Right lobe of liver (tissue), 6 donors: ENCODE measurements around the gene WDR62. TPM values are rescaled to one million over a fixed set of nuclear protein-coding genes. Genes with fewer than 3 reads are reported as not detected.

Experiments used
- ATAC-seq, 4 donors: fragments of 200-7000 bp; cut with Tn5 transposase; one replicate each; pipeline ENCODE4 v1.9.1; 2020; ENCODE audit warnings: mild to moderate bottlenecking in 4 of 4, moderate library complexity in 4 of 4
- DNase-seq, 3 donors: peaks; one replicate each; pipeline ENCODE4 v3.0.0-alpha.2; 2020
- H3K27ac ChIP-seq, 3 donors: fragments of 200-600 bp; one replicate each; pipeline ENCODE4 v1.8.0; 2022
- H3K27me3 ChIP-seq, 2 donors: fragments of 200-600 bp; one replicate each; pipeline ENCODE4 v1.8.0; 2022
- H3K36me3 ChIP-seq, 4 donors: fragments of 200-600 bp; sonication (generic) in 1 of 4; one replicate each; pipeline versions ENCODE4 v1.5.1 to v1.8.0; 2017 to 2022; ENCODE audit warnings: control low read depth in 1 of 4
- H3K4me1 ChIP-seq, 4 donors: fragments of 200-600 bp; sonication (generic) in 1 of 4; one replicate each; pipeline versions ENCODE4 v1.5.1 to v1.8.0; 2017 to 2022; ENCODE audit warnings: control low read depth in 1 of 4
- H3K4me3 ChIP-seq, 3 donors: fragments of 200-600 bp; one replicate each; pipeline ENCODE4 v1.8.0; 2022
- H3K9me3 ChIP-seq, 4 donors: fragments of 200-600 bp; sonication (generic) in 1 of 4; one replicate each; pipeline versions ENCODE4 v1.5.1 to v1.8.0; 2017 to 2022; ENCODE audit warnings: control low read depth in 1 of 4
- POLR2A ChIP-seq: fragments of 450-650 bp; IDR thresholded peaks from one replicate; pipeline ENCODE4 v1.6.1; 2017; ENCODE audit warnings: antibody characterized with exemption, mild to moderate bottlenecking
- WGBS: methylation state at CpG from one replicate; pipeline ENCODE4 v1.1.6; 2018; ENCODE audit warnings: low coverage, low lambda C conversion rate; ENCODE audit not compliant: insufficient coverage; ENCODE audit errors: missing lambda C conversion rate; 5-methylcytosine and 5-hydroxymethylcytosine counted together
- intact Hi-C, 2 donors: fragments of 100-400 bp; cut with DNase I; formaldehyde crosslinking; loops; one replicate each; pipeline versions ENCODE4 v1.11.2 to v1.14.1; 2022
- total RNA-seq, 6 experiments: library from RNA; depleted of rRNA in 2 of 6; stranded (reverse); fragments of >200 nt in 2 of 6; fragmentation: NEBNext Ultra II Directional in 3 of 6; extraction: Animal tissue kit (Norgen Biotek cat#: 25700) in 3 of 6; gene quantifications; one replicate each; pipeline versions ENCODE4 v1.1.0 to v1.2.4, GENCODE V29; 2016 to 2023
- TF ChIP-seq, protein P1 (sequence below), 4 donors: fragments of 200-600 bp in 3 of 4; fragments of 450-650 bp in 1 of 4; IDR thresholded peaks; one replicate each; pipeline versions ENCODE4 v1.5.1 to v1.8.0; 2016 to 2022; ENCODE audit warnings: antibody characterized with exemption in 4 of 4, mild to moderate bottlenecking in 2 of 4
- donor health status: DM: no; HTN: yes; CAD: no.
- donor health status: DM: no; HTN: no; CAD: no.
- donor health status: DM: no; HTN: no; CAD: no.
- donor health status: DM: no; HTN: yes; CAD: no.
- donor health status: DM: no; HTN: yes; CAD: no.

The WDR62 gene
- total RNA-seq, 6 experiments from 2014 or later, result 0.20 to 1.6 (median 0.58) TPM

DNA sequence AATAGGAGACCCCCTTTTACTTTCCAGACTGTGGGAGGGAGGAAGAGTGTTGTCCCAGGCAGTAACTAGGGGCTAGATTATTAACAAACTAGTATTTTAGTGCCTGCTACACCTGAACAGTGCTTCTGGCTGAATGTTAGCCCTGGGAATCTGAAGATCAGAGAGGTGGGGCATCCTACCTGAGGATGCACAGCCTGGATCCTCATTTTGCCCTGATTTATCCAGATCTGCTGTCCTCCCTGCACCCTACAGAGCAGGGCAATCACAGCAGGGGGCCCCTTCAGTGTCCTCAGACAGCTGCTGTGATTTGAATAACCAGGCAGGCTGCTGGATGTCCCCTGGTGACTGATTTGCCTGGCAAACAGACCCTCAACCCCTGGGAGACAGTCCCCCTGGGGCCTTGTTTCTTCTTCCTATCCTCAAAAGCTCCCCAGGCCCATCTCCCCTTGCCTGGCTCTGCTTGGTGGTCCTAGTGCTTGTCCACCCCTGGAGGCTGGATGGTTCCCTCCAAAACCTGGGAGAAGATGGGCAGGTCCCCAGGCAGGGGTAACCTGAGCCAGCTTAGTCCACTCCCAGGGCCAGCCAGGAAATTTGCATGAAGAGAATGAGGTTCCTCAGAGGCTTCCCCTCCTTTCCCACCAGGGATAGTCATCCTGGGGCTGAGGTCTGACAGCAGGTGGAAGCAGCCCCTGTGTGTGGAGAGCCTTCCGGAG, 55.9 kb downstream of the WDR62 start, which contains the start of gene OVOL3:
Gene OVOL3, plus strand, starts transcription at position 657 of the 713 bp plus-strand sequence. CDS start 60 bp downstream, outside the sequence.
- H3K36me3 ChIP-seq, result peaks cover 0 to 8% (median 0%) of the 10 kb centered on the region in 4 donors
- ATAC-seq, result no peak
- intact Hi-C loops, result loop anchor here in 1 of 2 donors (10.0 kb wide), 1 partner anchor 46 kb away; no protein-coding TSS in a partner anchor

DNA sequence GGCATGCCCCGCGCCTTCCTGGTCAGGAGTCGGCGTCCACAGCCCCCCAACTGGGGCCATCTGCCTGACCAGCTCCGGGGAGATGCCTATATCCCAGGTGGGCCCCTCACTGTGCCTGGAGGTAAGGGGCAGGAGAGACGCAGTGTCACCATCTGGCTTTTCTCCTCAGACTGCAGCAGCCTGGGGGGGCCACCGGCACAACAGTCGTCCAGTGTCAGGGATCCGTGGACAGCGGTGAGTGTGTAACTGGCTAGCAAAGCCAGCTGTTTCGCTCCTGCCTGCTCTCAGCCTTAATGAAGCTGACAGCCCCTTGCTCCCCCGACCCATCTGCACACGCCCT, 56.5 kb downstream of the WDR62 start:
- no peak overlapping the region for H3K4me3 ChIP-seq
- H3K27me3 ChIP-seq, result no peaks in the 10 kb centered on the region
- ATAC-seq, result no peak
- intact Hi-C loops, result loop anchor here in 1 of 2 donors (10.0 kb wide), 1 partner anchor 46 kb away; no protein-coding TSS in a partner anchor
- TF ChIP-seq, protein P1, sequence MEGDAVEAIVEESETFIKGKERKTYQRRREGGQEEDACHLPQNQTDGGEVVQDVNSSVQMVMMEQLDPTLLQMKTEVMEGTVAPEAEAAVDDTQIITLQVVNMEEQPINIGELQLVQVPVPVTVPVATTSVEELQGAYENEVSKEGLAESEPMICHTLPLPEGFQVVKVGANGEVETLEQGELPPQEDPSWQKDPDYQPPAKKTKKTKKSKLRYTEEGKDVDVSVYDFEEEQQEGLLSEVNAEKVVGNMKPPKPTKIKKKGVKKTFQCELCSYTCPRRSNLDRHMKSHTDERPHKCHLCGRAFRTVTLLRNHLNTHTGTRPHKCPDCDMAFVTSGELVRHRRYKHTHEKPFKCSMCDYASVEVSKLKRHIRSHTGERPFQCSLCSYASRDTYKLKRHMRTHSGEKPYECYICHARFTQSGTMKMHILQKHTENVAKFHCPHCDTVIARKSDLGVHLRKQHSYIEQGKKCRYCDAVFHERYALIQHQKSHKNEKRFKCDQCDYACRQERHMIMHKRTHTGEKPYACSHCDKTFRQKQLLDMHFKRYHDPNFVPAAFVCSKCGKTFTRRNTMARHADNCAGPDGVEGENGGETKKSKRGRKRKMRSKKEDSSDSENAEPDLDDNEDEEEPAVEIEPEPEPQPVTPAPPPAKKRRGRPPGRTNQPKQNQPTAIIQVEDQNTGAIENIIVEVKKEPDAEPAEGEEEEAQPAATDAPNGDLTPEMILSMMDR (IDR thresholded peaks at IDR 0.05), result no peak
- no peak for TF ChIP-seq POLR2A
- peaks cover 0 to 8% (median 0%) of the 10 kb centered on the region in 4 donors for H3K36me3 ChIP-seq
- peaks cover 0 to 9% (median 3%) of the 10 kb centered on the region in 4 donors for H3K4me1 ChIP-seq
- no CpG with 5 or more reads among the region's 13 CpGs for WGBS
- DNase-seq, result no peak
- H3K9me3 ChIP-seq, result no peaks in the 10 kb centered on the region
- H3K27ac ChIP-seq, result no peak overlapping the region

More for the DNA sequence above, 55.9 kb downstream of the WDR62 start, which contains the start of gene OVOL3:
- Histone ChIP-seq H3K4me1 (peaks cover 0 to 9% (median 3%) of the 10 kb centered on the region in 4 donors), H3K4me3 (no peak within 1 kb of the TSS), H3K27me3 (no peaks in the 10 kb centered on the region), H3K9me3 (no peaks in the 10 kb centered on the region), H3K27ac (no peak within 1 kb of the TSS)
- DNase-seq, result no peak
- WGBS, result no CpG with 5 or more reads among the region's 1 CpG
- TF ChIP-seq, protein P1 (IDR thresholded peaks at IDR 0.05), result no peak
- no peak for TF ChIP-seq POLR2A

- peaks cover 0 to 8% (median 0%) of the 10 kb centered on the region in 4 donors for H3K36me3 ChIP-seq
- no peak for DNase-seq
- no peak overlapping the region for H3K27ac ChIP-seq
- no peaks in the 10 kb centered on the region for H3K27me3 ChIP-seq
- H3K4me1 ChIP-seq, result peaks cover 0 to 12% (median 3%) of the 10 kb centered on the region in 4 donors
- intact Hi-C loops, result loop anchor here in 1 of 2 donors (10.0 kb wide), 1 partner anchor 48 kb away; no protein-coding TSS in a partner anchor
- H3K9me3 ChIP-seq, result no peaks in the 10 kb centered on the region
- ATAC-seq, result no peak
- 98% methylated on average over 6 of the region's 10 CpGs for WGBS
- no peak for TF ChIP-seq POLR2A
- TF ChIP-seq, protein P1 (IDR thresholded peaks at IDR 0.05), result no peak
- H3K4me3 ChIP-seq, result no peak overlapping the region
Measured at GRCh38 chr19:36112678-36113077, 58.0 kb downstream of the WDR62 start.

GRCh38 chr19:36113425-36113824, 58.7 kb downstream of the WDR62 start:
- H3K9me3 ChIP-seq, result no peaks in the 10 kb centered on the region
- peaks cover 0 to 12% (median 3%) of the 10 kb centered on the region in 4 donors for H3K4me1 ChIP-seq
- ATAC-seq (no peak), DNase-seq (no peak)
- peak overlapping the region in 1 of 3 donors; percentile 84 for H3K4me3 ChIP-seq
- H3K36me3 ChIP-seq, result peaks cover 0 to 8% (median 0%) of the 10 kb centered on the region in 4 donors
- WGBS, result 100% methylated on average over 2 of the region's 34 CpGs
- H3K27me3 ChIP-seq, result no peaks in the 10 kb centered on the region
- TF ChIP-seq, protein P1 (IDR thresholded peaks at IDR 0.05), result no peak
- TF ChIP-seq POLR2A, result no peak
- H3K27ac ChIP-seq, result no peak overlapping the region
- intact Hi-C loops, result loop anchor here in 1 of 2 donors (10.0 kb wide), 1 partner anchor 49 kb away; no protein-coding TSS in a partner anchor
